H1 (cell line): Measurements from ENCODE around the gene RAB40A. TPM values are rescaled to one million over a fixed set of nuclear protein-coding genes. Genes with fewer than 3 reads are reported as not detected.

Source experiments
- CTCF ChIA-PET: fragments of 300-600 bp; sonication (Branson Sonifier 250); formaldehyde crosslinking; loops from one replicate; lab custom pipeline; 2021; ENCODE audit not compliant: partially characterized antibody; lab: Charles Lee
- POLR2A ChIA-PET: fragments of 300-600 bp; sonication (Branson Sonifier 250); formaldehyde crosslinking; loops from one replicate; lab custom pipeline; 2021; ENCODE audit warnings: inconsistent platforms; ENCODE audit not compliant: partially characterized antibody; lab: Charles Lee
- DNase-seq, 2 experiments: peaks; one replicate each; pipeline versions ENCODE4 v3.0.0 to v3.0.0-alpha.2; 2010 to 2022; ENCODE audit warnings: low spot score in 2 of 2, low read depth in 1 of 2, mixed read lengths in 1 of 2
- FAIRE-seq: peaks from 2 replicates; lab custom pipeline; 2011; peaks lifted over from hg19 to GRCh38; lab: Jason Lieb, UNC
- H2AFZ ChIP-seq: 2 replicates; pipeline ENCODE4 v1.8.1; 2012; ENCODE audit warnings: low read length, inconsistent platforms
- H2AK5ac ChIP-seq: 2 replicates; pipeline ENCODE4 v1.6.1; 2013; ENCODE audit warnings: low read depth, low read length
- H2BK120ac ChIP-seq: replicated peaks from 2 replicates; pipeline ENCODE3; 2013; ENCODE audit warnings: low read depth, low read length, inconsistent platforms
- H2BK12ac ChIP-seq: 2 replicates; pipeline ENCODE4 v1.6.1; 2013; ENCODE audit warnings: low read depth, low read length
- H2BK15ac ChIP-seq: 2 replicates; pipeline ENCODE4 v1.6.1; 2013; ENCODE audit warnings: low read length
- H2BK20ac ChIP-seq: 2 replicates; pipeline ENCODE4 v1.6.1; 2013; ENCODE audit warnings: low read length
- H2BK5ac ChIP-seq: 2 replicates; pipeline ENCODE4 v1.6.1; 2013; ENCODE audit warnings: low read depth, low read length
- H3K14ac ChIP-seq: 2 replicates; pipeline ENCODE4 v1.6.1; 2013; ENCODE audit warnings: inconsistent platforms; ENCODE audit not compliant: insufficient read length
- H3K18ac ChIP-seq: 2 replicates; pipeline ENCODE4 v1.6.1; 2013; ENCODE audit warnings: low read length; ENCODE audit errors: extremely low read depth
- H3K23ac ChIP-seq: 2 replicates; pipeline ENCODE4 v1.6.1; 2013; ENCODE audit warnings: inconsistent platforms; ENCODE audit not compliant: insufficient read length
- H3K23me2 ChIP-seq: 2 replicates; pipeline ENCODE4 v1.6.1; 2013; ENCODE audit warnings: low read depth, low read length
- H3K27ac ChIP-seq: 2 replicates; pipeline ENCODE4 v1.6.1; 2011; ENCODE audit warnings: low read depth, low read length, inconsistent platforms
- H3K27me3 ChIP-seq, 4 experiments: replicated peaks in 1 of 4; 1 replicate in 1 of 4; 2 replicates in 3 of 4; pipeline versions ENCODE4 v1.6.1 to v1.8.1; 2011 to 2013; ENCODE audit warnings: low read length in 3 of 4, mild to moderate bottlenecking in 3 of 4, inconsistent platforms in 2 of 4, mixed read lengths in 2 of 4, moderate library complexity in 1 of 4; ENCODE audit not compliant: control insufficient read depth in 3 of 4, insufficient read depth in 3 of 4; ENCODE audit errors: extremely low read depth in 1 of 4
- H3K36me3 ChIP-seq, 4 experiments: 2 replicates each; pipeline versions ENCODE4 v1.6.1 to v1.8.1; 2011 to 2013; ENCODE audit warnings: mild to moderate bottlenecking in 4 of 4, low read length in 3 of 4, moderate library complexity in 2 of 4, control low read depth in 1 of 4, inconsistent platforms in 1 of 4; ENCODE audit not compliant: insufficient read depth in 4 of 4, control insufficient read depth in 2 of 4
- H3K4ac ChIP-seq: replicated peaks from 2 replicates; pipeline ENCODE3; 2013; ENCODE audit warnings: low read length, low read depth, mixed read lengths, inconsistent platforms; ENCODE audit not compliant: insufficient read length
- H3K4me1 ChIP-seq, 4 experiments: replicated peaks in 1 of 4; 1 replicate in 1 of 4; 2 replicates in 3 of 4; pipeline versions ENCODE4 v1.6.1 to v1.8.1; 2011 to 2013; ENCODE audit warnings: low read length in 3 of 4, inconsistent platforms in 2 of 4, mixed read lengths in 1 of 4; ENCODE audit not compliant: insufficient read depth in 4 of 4, control insufficient read depth in 3 of 4
- H3K4me2 ChIP-seq, 2 experiments: 2 replicates each; pipeline versions ENCODE4 v1.6.1 to v1.8.1; 2011 to 2013; ENCODE audit warnings: low read depth in 2 of 2, low read length in 2 of 2, control low read depth in 1 of 2, inconsistent platforms in 1 of 2, mild to moderate bottlenecking in 1 of 2; ENCODE audit not compliant: insufficient read depth in 1 of 2
- H3K4me3 ChIP-seq, 4 experiments: fragments of 200-600, 300-600 bp in 1 of 4; sonication (generic), shearing (Covaris generic), sonication (Bioruptor Twin) in 1 of 4; 2 replicates each; pipeline versions ENCODE4 v1.5.1 to v1.8.1; 2011 to 2016; ENCODE audit warnings: low read length in 4 of 4, low read depth in 3 of 4, control low read depth in 2 of 4, inconsistent platforms in 2 of 4, mild to moderate bottlenecking in 2 of 4, mixed read lengths in 1 of 4, moderate library complexity in 1 of 4; ENCODE audit not compliant: insufficient read depth in 2 of 4; ENCODE audit errors: extremely low read depth in 1 of 4
- H3K56ac ChIP-seq: replicated peaks from 2 replicates; pipeline ENCODE3; 2013; ENCODE audit warnings: low read depth, mild to moderate bottlenecking, mixed read lengths, low read length, inconsistent platforms; ENCODE audit not compliant: insufficient read length
- H3K79me1 ChIP-seq: 2 replicates; pipeline ENCODE4 v1.6.1; 2013; ENCODE audit warnings: low read depth, low read length, control low read depth
- H3K79me2 ChIP-seq, 2 experiments: 2 replicates each; pipeline versions ENCODE4 v1.6.1 to v1.8.1; 2012 to 2013; ENCODE audit warnings: low read length in 2 of 2, mild to moderate bottlenecking in 2 of 2, inconsistent platforms in 1 of 2; ENCODE audit not compliant: insufficient read depth in 2 of 2, control insufficient read depth in 1 of 2
- H3K9ac ChIP-seq, 4 experiments: replicated peaks in 1 of 4; 1 replicate in 1 of 4; 2 replicates in 3 of 4; pipeline versions ENCODE4 v1.6.1 to v1.8.1; 2011 to 2013; ENCODE audit warnings: low read depth in 3 of 4, low read length in 3 of 4, control low read depth in 2 of 4, mild to moderate bottlenecking in 2 of 4, moderate library complexity in 2 of 4, inconsistent platforms in 1 of 4; ENCODE audit errors: extremely low read depth in 1 of 4
- H3K9me3 ChIP-seq, 2 experiments: 2 replicates each; pipeline versions ENCODE4 v1.6.1 to v1.8.1; 2012 to 2013; ENCODE audit warnings: mild to moderate bottlenecking in 2 of 2, moderate library complexity in 2 of 2, control low read depth in 1 of 2, inconsistent platforms in 1 of 2, low read depth in 1 of 2, low read length in 1 of 2, mixed read lengths in 1 of 2; ENCODE audit not compliant: insufficient read depth in 2 of 2
- H4K20me1 ChIP-seq, 2 experiments: replicated peaks in 1 of 2; 2 replicates each; pipeline versions ENCODE3 to v1.8.1; 2011 to 2013; ENCODE audit warnings: inconsistent platforms in 2 of 2, low read length in 2 of 2, mild to moderate bottlenecking in 1 of 2; ENCODE audit not compliant: insufficient read depth in 2 of 2, control insufficient read depth in 1 of 2
- H4K5ac ChIP-seq: 2 replicates; pipeline ENCODE4 v1.6.1; 2013; ENCODE audit warnings: low read length, low read depth, mixed read lengths, inconsistent platforms; ENCODE audit not compliant: insufficient read length
- H4K8ac ChIP-seq: 2 replicates; pipeline ENCODE4 v1.8.0; 2013; ENCODE audit warnings: mild to moderate bottlenecking, moderate library complexity, low read length, inconsistent platforms; ENCODE audit not compliant: insufficient read depth; ENCODE audit errors: extremely low read depth
- H4K91ac ChIP-seq: replicated peaks from 2 replicates; pipeline ENCODE3; 2013; ENCODE audit warnings: low read length, mixed read lengths, inconsistent platforms; ENCODE audit not compliant: insufficient read length
- ATF2 ChIP-seq: IDR thresholded peaks from 2 replicates; pipeline ENCODE4 v1.6.1; 2012; ENCODE audit warnings: low read length, inconsistent platforms
- CHD2 ChIP-seq: IDR thresholded peaks from 2 replicates; pipeline ENCODE4 v1.6.1; 2012; ENCODE audit warnings: low read length, improper control_type of control experiment
- EGR1 ChIP-seq: IDR thresholded peaks from 2 replicates; pipeline ENCODE4 v1.6.1; 2011; ENCODE audit warnings: low read depth, low read length, borderline replicate concordance
- FOSL1 ChIP-seq: IDR thresholded peaks from 2 replicates; pipeline ENCODE4 v1.6.1; 2011; ENCODE audit warnings: mild to moderate bottlenecking, low read depth, low read length, moderate library complexity; ENCODE audit not compliant: insufficient read depth
- RNF2 ChIP-seq: fragments of 200-900, 300-1000 bp; sonication (generic); IDR thresholded peaks from 2 replicates; pipeline ENCODE4 v1.7.1; 2016; ENCODE audit warnings: borderline replicate concordance, low read depth, mild to moderate bottlenecking, antibody characterized with exemption, low read length; ENCODE audit not compliant: poor library complexity, severe bottlenecking; ENCODE audit errors: missing control alignments
- SIN3A ChIP-seq, 2 experiments: IDR thresholded peaks in 1 of 2; conservative IDR thresholded peaks in 1 of 2; 2 replicates each; pipeline ENCODE4 v1.6.1; 2011 to 2012; ENCODE audit warnings: low read length in 2 of 2, improper control_type of control experiment in 1 of 2, low read depth in 1 of 2, mild to moderate bottlenecking in 1 of 2
- TBP ChIP-seq: IDR thresholded peaks from 2 replicates; pipeline ENCODE4 v1.6.1; 2011; ENCODE audit warnings: low read depth, low read length, improper control_type of control experiment
- TCF12 ChIP-seq: IDR thresholded peaks from 2 replicates; pipeline ENCODE4 v1.6.1; 2011; ENCODE audit warnings: low read depth, mild to moderate bottlenecking, low read length
- WGBS, 2 experiments: shearing (Covaris generic) in 1 of 2; methylation state at CpG; one replicate each; pipeline versions ENCODE4 v1.1.6 to v1.1.7; 2013 to 2015; ENCODE audit warnings: low lambda C conversion rate in 2 of 2, mixed read lengths in 2 of 2, inconsistent platforms in 1 of 2, low coverage in 1 of 2, missing lambda C conversion rate in 1 of 2; ENCODE audit not compliant: insufficient replicate concordance in 2 of 2, insufficient coverage in 1 of 2, insufficient read length in 1 of 2; ENCODE audit errors: extremely low coverage in 1 of 2, missing lambda C conversion rate in 1 of 2; 5-methylcytosine and 5-hydroxymethylcytosine counted together
- polyA plus RNA-seq, 7 experiments: library from polyadenylated mRNA; depleted of rRNA in 3 of 7; stranded (reverse) in 5 of 7; unstranded in 2 of 7; fragments of >200 nt in 5 of 7; fragments of 200-250 nt in 2 of 7; gene quantifications; 1 replicate in 5 of 7; 2 replicates in 1 of 7; 4 replicates in 1 of 7; pipeline versions ENCODE4 v1.2.1 to v1.2.3, GENCODE V29; 2011 to 2013; ENCODE audit warnings: missing spikeins in 2 of 7, mixed read lengths in 2 of 7
- total RNA-seq: library from RNA; stranded (reverse); fragmentation: NEBNext Ultra II Directional; extraction: Animal tissue kit (Norgen Biotek cat#: 25700); gene quantifications from 2 replicates; pipeline ENCODE4 v1.2.1, GENCODE V29; 2021
- TF ChIP-seq, protein P1 (sequence below): IDR thresholded peaks from 2 replicates; pipeline ENCODE4 v1.6.1; 2011; ENCODE audit warnings: low read length, improper control_type of control experiment

The RAB40A gene
- total and polyA plus RNA-seq, 2 of the 8 experiments (the other 6 are each of a cell fraction or from before 2014, with no cell fraction given) = 0.09 to 0.21 TPM

GRCh38 chrX:103480526-103480925 is 38.8 kb downstream of the RAB40A start:
- H2BK15ac ChIP-seq = no peak overlapping the region
- ChIA-PET CTCF (interaction anchor here (1.7 kb wide), 1 partner anchor 9 kb away, joined by 7 read pairs; no protein-coding TSS in a partner anchor), POLR2A (no interaction called here)
- H2BK120ac ChIP-seq = no peak overlapping the region
- H3K9me3 ChIP-seq = no peaks in the 10 kb centered on the region
- H3K4ac ChIP-seq = no peak overlapping the region
- H3K23ac ChIP-seq = no peak overlapping the region
- H2BK12ac ChIP-seq = no peak overlapping the region
- H3K4me3 ChIP-seq = no peak overlapping the region
- DNase-seq (no peak), FAIRE-seq (no peak)
- no peak overlapping the region for H2BK20ac ChIP-seq
- no peak overlapping the region for H4K8ac ChIP-seq
- no peak overlapping the region for H2BK5ac ChIP-seq
- H3K4me1 ChIP-seq = no peaks in the 10 kb centered on the region
- H3K79me2 ChIP-seq = no peaks in the 10 kb centered on the region
- no peaks in the 10 kb centered on the region for H4K20me1 ChIP-seq
- H3K23me2 ChIP-seq = no peaks in the 10 kb centered on the region
- H3K18ac ChIP-seq = no peak overlapping the region
- no peak overlapping the region for H2AFZ ChIP-seq
- no peak overlapping the region for H3K27ac ChIP-seq
- H3K9ac ChIP-seq = no peak overlapping the region
- H2AK5ac ChIP-seq = no peak overlapping the region
- no peak overlapping the region for H4K5ac ChIP-seq
- WGBS, 2 experiments = 100% methylated on average over 1 of the region's 2 CpGs; no CpG with 5 or more reads in 1 of the 2 experiments
- H3K79me1 ChIP-seq = no peaks in the 10 kb centered on the region
- H4K91ac ChIP-seq = no peak overlapping the region
- H3K27me3 ChIP-seq = no peaks in the 10 kb centered on the region
- H3K4me2 ChIP-seq = no peak overlapping the region
- no peaks in the 10 kb centered on the region for H3K36me3 ChIP-seq
- no peak overlapping the region for H3K56ac ChIP-seq
- TF ChIP-seq SIN3A (conservative IDR thresholded peaks at IDR 0.05 in 1 of 2, IDR thresholded peaks at IDR 0.05 in 1 of 2; ENCODE audit: low read depth in 1 of 2, low read length in 2 of 2) (no peak), ATF2 (no peak), TBP (no peak), CHD2 (no peak), EGR1 (no peak), RNF2 (no peak), FOSL1 (no peak), TCF12 (no peak)
- TF ChIP-seq, protein P1, sequence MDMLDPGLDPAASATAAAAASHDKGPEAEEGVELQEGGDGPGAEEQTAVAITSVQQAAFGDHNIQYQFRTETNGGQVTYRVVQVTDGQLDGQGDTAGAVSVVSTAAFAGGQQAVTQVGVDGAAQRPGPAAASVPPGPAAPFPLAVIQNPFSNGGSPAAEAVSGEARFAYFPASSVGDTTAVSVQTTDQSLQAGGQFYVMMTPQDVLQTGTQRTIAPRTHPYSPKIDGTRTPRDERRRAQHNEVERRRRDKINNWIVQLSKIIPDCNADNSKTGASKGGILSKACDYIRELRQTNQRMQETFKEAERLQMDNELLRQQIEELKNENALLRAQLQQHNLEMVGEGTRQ = no peak
- no peak overlapping the region for H3K14ac ChIP-seq
